Keratinocyte (primary cell): ENCODE data around the gene PXN. TPM values are rescaled to one million over a fixed set of nuclear protein-coding genes. Genes with fewer than 3 reads are reported as not detected.

ENCODE experiments used
- DNase-seq: peaks from one replicate; pipeline ENCODE4 v3.0.0-alpha.2; 2011; ENCODE audit warnings: low read depth, missing footprints, low spot score
- FAIRE-seq: peaks from 2 replicates; lab custom pipeline; 2011; peaks lifted over from hg19 to GRCh38; lab: Jason Lieb, UNC
- H2AFZ ChIP-seq: 2 replicates; pipeline ENCODE4 v1.6.0; 2012; ENCODE audit warnings: low read length, control low read depth, inconsistent platforms; ENCODE audit not compliant: control insufficient read depth
- H3K27ac ChIP-seq: 2 replicates; pipeline ENCODE4 v1.5.1; 2011; ENCODE audit warnings: low read length; ENCODE audit not compliant: control insufficient read depth, insufficient read depth
- H3K27me3 ChIP-seq: 3 replicates; pipeline ENCODE4 v1.6.0; 2011; ENCODE audit warnings: low read length; ENCODE audit not compliant: control insufficient read depth, insufficient read depth; ENCODE audit errors: extremely low read depth
- H3K36me3 ChIP-seq, 2 experiments: 2 replicates in 1 of 2; 3 replicates in 1 of 2; pipeline ENCODE4 v1.5.1; 2011; ENCODE audit warnings: low read length in 2 of 2, mild to moderate bottlenecking in 1 of 2; ENCODE audit not compliant: control insufficient read depth in 2 of 2, insufficient read depth in 2 of 2; ENCODE audit errors: extremely low read depth in 1 of 2
- H3K4me1 ChIP-seq: 3 replicates; pipeline ENCODE4 v1.5.1; 2011; ENCODE audit warnings: low read length; ENCODE audit not compliant: control insufficient read depth, insufficient read depth; ENCODE audit errors: extremely low read depth
- H3K4me2 ChIP-seq: 3 replicates; pipeline ENCODE4 v1.6.0; 2011; ENCODE audit warnings: low read depth, low read length; ENCODE audit not compliant: control insufficient read depth, insufficient read depth; ENCODE audit errors: extremely low read depth
- H3K4me3 ChIP-seq, 3 experiments: fragments of 200-600 bp in 1 of 3; sonication (generic) in 1 of 3; 2 replicates in 2 of 3; 3 replicates in 1 of 3; pipeline ENCODE4 v1.5.1; 2011 to 2016; ENCODE audit warnings: low read length in 3 of 3, mild to moderate bottlenecking in 3 of 3, control low read depth in 2 of 3, inconsistent platforms in 1 of 3, low read depth in 1 of 3, mixed read lengths in 1 of 3, mixed run types in 1 of 3, moderate library complexity in 1 of 3; ENCODE audit not compliant: control insufficient read depth in 2 of 3, insufficient read depth in 2 of 3; ENCODE audit errors: extremely low read depth in 1 of 3
- H3K79me2 ChIP-seq: 2 replicates; pipeline ENCODE4 v1.6.0; 2012; ENCODE audit warnings: low read length; ENCODE audit not compliant: control insufficient read depth, insufficient read depth
- H3K9ac ChIP-seq: 3 replicates; pipeline ENCODE4 v1.6.0; 2011; ENCODE audit warnings: low read length; ENCODE audit not compliant: control insufficient read depth, insufficient read depth; ENCODE audit errors: extremely low read depth
- H3K9me1 ChIP-seq: 3 replicates; pipeline ENCODE4 v1.6.0; 2011; ENCODE audit warnings: low read length; ENCODE audit not compliant: control insufficient read depth, insufficient read depth; ENCODE audit errors: extremely low read depth
- H3K9me3 ChIP-seq: 2 replicates; pipeline ENCODE4 v1.5.1; 2012; ENCODE audit warnings: low read depth, low read length; ENCODE audit not compliant: control insufficient read depth
- H4K20me1 ChIP-seq: 3 replicates; pipeline ENCODE4 v1.6.0; 2011; ENCODE audit warnings: low read length; ENCODE audit not compliant: control insufficient read depth, insufficient read depth; ENCODE audit errors: extremely low read depth
- CTCF ChIP-seq, 3 experiments: IDR thresholded peaks in 1 of 3; conservative IDR thresholded peaks in 1 of 3; optimal IDR thresholded peaks in 1 of 3; 2 replicates in 2 of 3; 3 replicates in 1 of 3; pipeline versions ENCODE3 to v1.5.1; 2011; ENCODE audit warnings: low read length in 3 of 3, mild to moderate bottlenecking in 3 of 3, moderate library complexity in 2 of 3, control low read depth in 1 of 3, inconsistent platforms in 1 of 3; ENCODE audit not compliant: insufficient read depth in 2 of 3; ENCODE audit errors: extremely low read depth in 1 of 3
- EZH2 ChIP-seq: IDR thresholded peaks from one replicate; pipeline ENCODE4 v1.6.1; 2012; ENCODE audit warnings: inconsistent platforms, mild to moderate bottlenecking, low read length, moderate library complexity
- dilution Hi-C: fragments of 300-500 bp; cut with MboI; formaldehyde crosslinking; loops from one replicate; pipeline ENCODE4 v1.7.0; 2020; ENCODE audit warnings: low sequenced_read_pairs; ENCODE audit not compliant: extremely low pct_ligation_motif_present
- polyA plus RNA-seq, 5 experiments: library from polyadenylated mRNA; depleted of rRNA in 3 of 5; stranded (reverse) in 3 of 5; stranded (forward) in 1 of 5; unstranded in 1 of 5; fragments of >200 nt; gene quantifications; 1 replicate in 1 of 5; 2 replicates in 3 of 5; 3 replicates in 1 of 5; pipeline versions ENCODE4 v1.2.1 to v1.2.3, GENCODE V29; 2011 to 2012; ENCODE audit warnings: missing spikeins in 2 of 5, low read depth in 1 of 5, low replicate concordance in 1 of 5

Gene PXN
- polyA plus RNA-seq, 1 donor (not counting 4 experiments of a cell fraction or from before 2014, with no cell fraction given): 114 TPM

GRCh38 chr12:120261951-120262851 is 3.3 kb downstream of the PXN start:
- Histone ChIP-seq H3K4me3 (peak overlapping the region; percentile 75 to 96 (median 94)), H3K27me3 (no peaks in the 10 kb centered on the region), H3K4me1 (peaks cover 62% of the 10 kb centered on the region), H3K79me2 (peaks cover 80% of the 10 kb centered on the region), H3K27ac (peak overlapping the region; percentile 92), H3K9me1 (peaks cover 12% of the 10 kb centered on the region), H3K9me3 (no peaks in the 10 kb centered on the region), H3K4me2 (peak overlapping the region; percentile 99), H4K20me1 (peaks cover 8% of the 10 kb centered on the region), H3K36me3 (peaks cover 16 to 47% of the 10 kb centered on the region in 2 experiments), H3K9ac (peak overlapping the region; percentile 95), H2AFZ (no peak overlapping the region)
- FAIRE-seq (peak; percentile 99), DNase-seq (peak; percentile 96)
- TF ChIP-seq CTCF (optimal IDR thresholded peaks at IDR 0.05 in 1 of 3, IDR thresholded peaks at IDR 0.05 in 1 of 3, conservative IDR thresholded peaks at IDR 0.05 in 1 of 3; ENCODE audit: extremely low read depth in 1 of 3, insufficient read depth in 2 of 3, low read length in 3 of 3) (no peak), EZH2 (no peak)
- dilution Hi-C loops: no loop called here

GRCh38 chr12:120260607-120261006 is 4.9 kb downstream of the PXN start:
- H3K27me3 ChIP-seq: no peaks in the 10 kb centered on the region
- no peak overlapping the region for H2AFZ ChIP-seq
- dilution Hi-C loops: no loop called here
- H3K27ac ChIP-seq: no peak overlapping the region
- H3K4me1 ChIP-seq: peaks cover 68% of the 10 kb centered on the region
- peak overlapping the region; percentile 99 for H3K4me2 ChIP-seq
- TF ChIP-seq EZH2 (no peak), CTCF (optimal IDR thresholded peaks at IDR 0.05 in 1 of 3, IDR thresholded peaks at IDR 0.05 in 1 of 3, conservative IDR thresholded peaks at IDR 0.05 in 1 of 3; ENCODE audit: extremely low read depth in 1 of 3, insufficient read depth in 2 of 3, low read length in 3 of 3) (no peak)
- no peak for DNase-seq
- H3K79me2 ChIP-seq: peaks cover 95% of the 10 kb centered on the region
- no peak overlapping the region for H3K4me3 ChIP-seq
- no peak overlapping the region for H3K9ac ChIP-seq
- peaks cover 12% of the 10 kb centered on the region for H3K9me1 ChIP-seq
- H3K36me3 ChIP-seq: peaks cover 20 to 55% of the 10 kb centered on the region in 2 experiments
- FAIRE-seq: no peak
- H4K20me1 ChIP-seq: peaks cover 11% of the 10 kb centered on the region
- H3K9me3 ChIP-seq: no peaks in the 10 kb centered on the region
